PC-9 (cell line): Measurements from ENCODE around the gene GAA. TPM values are rescaled to one million over a fixed set of nuclear protein-coding genes. Genes with fewer than 3 reads are reported as not detected.

ENCODE experiments used
- BruUV-seq: library from RNA; stranded (reverse); fragments of 400-500 nt; replicated peaks from 2 replicates; lab custom pipeline; 2021; lab: Mats Ljungman, UMichigan
- CTCF ChIA-PET: fragments of 300-600 bp; sonication (Branson Sonifier 250); formaldehyde crosslinking; loops from one replicate; lab custom pipeline; 2022; ENCODE audit warnings: antibody characterized with exemption; lab: Charles Lee
- POLR2A ChIA-PET: fragments of 300-600 bp; sonication (Branson Sonifier 250); formaldehyde crosslinking; loops from one replicate; lab custom pipeline; 2022; ENCODE audit warnings: antibody characterized with exemption; ENCODE audit not compliant: unreplicated experiment; lab: Charles Lee
- DNase-seq, 2 experiments: peaks; one replicate each; pipeline versions ENCODE4 v3.0.0 to v3.0.0-alpha.2; 2015 to 2022; ENCODE audit warnings: mixed read lengths in 1 of 2
- H2AFZ ChIP-seq: fragments of 200-600 bp; sonication (generic); 2 replicates; pipeline ENCODE4 v1.8.1; 2017; ENCODE audit warnings: antibody characterized with exemption
- H3F3A ChIP-seq: fragments of 200-600 bp; sonication (generic); 2 replicates; pipeline ENCODE4 v1.8.1; 2017; ENCODE audit warnings: antibody characterized with exemption, mild to moderate bottlenecking, low read depth; ENCODE audit not compliant: insufficient read depth
- H3K27ac ChIP-seq: fragments of 200-600 bp; sonication (generic); 2 replicates; pipeline ENCODE4 v1.6.1; 2016; ENCODE audit warnings: mixed run types
- H3K27me3 ChIP-seq: fragments of 200-600 bp; sonication (generic); 2 replicates; pipeline ENCODE4 v1.6.1; 2016; ENCODE audit warnings: low read depth, mixed run types; ENCODE audit not compliant: insufficient read depth
- H3K36me3 ChIP-seq: fragments of 200-600 bp; sonication (generic); 2 replicates; pipeline ENCODE4 v1.6.1; 2016; ENCODE audit warnings: low read depth, mixed run types
- H3K4me1 ChIP-seq: fragments of 200-600 bp; sonication (generic); replicated peaks from 2 replicates; pipeline ENCODE4 v1.6.1; 2016; ENCODE audit warnings: mixed run types; ENCODE audit not compliant: insufficient read depth
- H3K4me2 ChIP-seq: fragments of 200-600 bp; sonication (generic); 2 replicates; pipeline ENCODE4 v1.6.1; 2017; ENCODE audit warnings: mixed run types
- H3K4me3 ChIP-seq: fragments of 200-600 bp; sonication (generic); 2 replicates; pipeline ENCODE4 v1.6.1; 2016; ENCODE audit warnings: mixed run types
- H3K79me2 ChIP-seq: fragments of 200-600 bp; sonication (generic); 2 replicates; pipeline ENCODE4 v1.6.1; 2017; ENCODE audit warnings: low read depth, mixed run types
- H3K9me2 ChIP-seq: fragments of 200-600 bp; sonication (generic); 2 replicates; pipeline ENCODE4 v1.8.1; 2017; ENCODE audit warnings: mild to moderate bottlenecking; ENCODE audit not compliant: insufficient read depth
- H3K9me3 ChIP-seq: fragments of 200-600 bp; sonication (generic); 2 replicates; pipeline ENCODE4 v1.8.1; 2016; ENCODE audit warnings: low read depth; ENCODE audit not compliant: insufficient read depth
- H4K20me1 ChIP-seq: fragments of 200-600 bp; sonication (generic); 2 replicates; pipeline ENCODE4 v1.8.1; 2017; ENCODE audit not compliant: insufficient read depth
- CTCF ChIP-seq: fragments of 200-600 bp; sonication (generic); conservative IDR thresholded peaks from 2 replicates; pipeline ENCODE4 v1.6.1; 2017; ENCODE audit warnings: mixed run types, antibody characterized with exemption, mild to moderate bottlenecking, moderate library complexity
- EZH2 ChIP-seq: fragments of 200-600 bp; sonication (generic); IDR thresholded peaks from 2 replicates; pipeline ENCODE4 v1.8.0; 2017; ENCODE audit warnings: antibody characterized with exemption, low read depth
- intact Hi-C: fragments of 100-400 bp; cut with micrococcal nuclease; formaldehyde crosslinking; loops from one replicate; pipeline ENCODE4 v1.10.0; 2022; ENCODE audit not compliant: unreplicated experiment
- total RNA-seq: library from RNA; stranded (reverse); gene quantifications from 2 replicates; pipeline ENCODE4 v1.2.3, GENCODE V29; 2021

Gene GAA
- total RNA-seq, 1 experiment from 2014 or later: 86.9 TPM

- intact Hi-C loops: loop anchor here (1.0 to 5.0 kb wide), 3 partner anchors 45 to 105 kb away; partner anchors contain the start of gene GAA
- no peaks in the 10 kb centered on the region for H3K9me3 ChIP-seq
- no peaks in the 10 kb centered on the region for H3K9me2 ChIP-seq
- H2AFZ ChIP-seq: peak within 1 kb of the TSS; percentile 87
- BruUV-seq: TSS peak; percentile 55
- CTCF ChIA-PET: no interaction called here
- peak within 1 kb of the TSS; percentile 86 for H3K4me2 ChIP-seq
- no peak for TF ChIP-seq CTCF
- H4K20me1 ChIP-seq: peaks cover 35% of the 10 kb centered on the region
- H3K27me3 ChIP-seq: no peaks in the 10 kb centered on the region
- H3K36me3 ChIP-seq: no peaks in the 10 kb centered on the region
- H3K4me1 ChIP-seq: peaks cover 30% of the 10 kb centered on the region
- peaks cover 58% of the 10 kb centered on the region for H3K79me2 ChIP-seq
- H3K27ac ChIP-seq: peak within 1 kb of the TSS; percentile 55
- peak within 1 kb of the TSS; percentile 88 for H3K4me3 ChIP-seq
- POLR2A ChIA-PET: interaction anchor here (0.6 kb wide), 1 partner anchor 37 kb away, joined by 7 read pairs; no protein-coding TSS in a partner anchor
- peaks cover 6% of the 10 kb centered on the region; the same call in 1 of the 2 replicates for H3F3A ChIP-seq
- peak; percentile 91 to 97 for DNase-seq
Observed at GRCh38 chr17:80147035-80147822, 45.8 kb downstream of the GAA start, which contains the start of gene EIF4A3. TSS of gene EIF4A3 (minus strand) at chr17:80147128. CDS start at chr17:80146961, 167 bp downstream.

GRCh38 chr17:80151333-80151732 lies 50.0 kb downstream of the GAA start:
- intact Hi-C loops: no loop called here
- H3K36me3 ChIP-seq: no peaks in the 10 kb centered on the region
- H3K27ac ChIP-seq: peak overlapping the region; percentile 26; the same call in 1 of the 2 replicates
- peaks cover 8% of the 10 kb centered on the region; the same call in 1 of the 2 replicates for H3F3A ChIP-seq
- H3K4me1 ChIP-seq: peaks cover 19% of the 10 kb centered on the region
- CTCF ChIA-PET: interaction anchor here (0.6 kb wide), 1 partner anchor 22 kb away, joined by 15 read pairs; no protein-coding TSS in a partner anchor
- no peaks in the 10 kb centered on the region for H4K20me1 ChIP-seq
- H3K4me2 ChIP-seq: no peak overlapping the region
- POLR2A ChIA-PET: no interaction called here
- no peak for TF ChIP-seq EZH2
- TF ChIP-seq CTCF: no peak
- BruUV-seq: no TSS peak
- no peaks in the 10 kb centered on the region for H3K9me3 ChIP-seq
- no peak overlapping the region for H3K4me3 ChIP-seq
- no peak for DNase-seq
- H3K27me3 ChIP-seq: no peaks in the 10 kb centered on the region
- peaks cover 22% of the 10 kb centered on the region for H3K79me2 ChIP-seq
- no peaks in the 10 kb centered on the region for H3K9me2 ChIP-seq
- no peak overlapping the region for H2AFZ ChIP-seq

- Histone ChIP-seq H3K4me2 (peak overlapping the region; percentile 23), H3F3A (peaks cover 8% of the 10 kb centered on the region; the same call in 1 of the 2 replicates), H3K36me3 (no peaks in the 10 kb centered on the region), H3K27ac (peak overlapping the region; percentile 33), H3K9me2 (no peaks in the 10 kb centered on the region), H3K79me2 (peaks cover 17% of the 10 kb centered on the region), H3K9me3 (no peaks in the 10 kb centered on the region), H2AFZ (no peak overlapping the region), H3K4me1 (peaks cover 19% of the 10 kb centered on the region), H4K20me1 (no peaks in the 10 kb centered on the region), H3K4me3 (no peak overlapping the region), H3K27me3 (no peaks in the 10 kb centered on the region)
- BruUV-seq: no TSS peak
- peak in 1 of 2 experiments; percentile 69 for DNase-seq
- TF ChIP-seq EZH2: no peak
- no peak for TF ChIP-seq CTCF
- CTCF ChIA-PET: no interaction called here
- intact Hi-C loops: no loop called here
- POLR2A ChIA-PET: interaction anchor here (0.6 kb wide), 1 partner anchor 33 kb away, joined by 4 read pairs; no protein-coding TSS in a partner anchor
Observed at GRCh38 chr17:80152081-80152702, 50.8 kb downstream of the GAA start.
